ENCODE data around the gene JAM3. TPM values are rescaled to one million over a fixed set of nuclear protein-coding genes. Genes with fewer than 3 reads are reported as not detected.

Gene JAM3
- total RNA-seq, 1 experiment from 2014 or later: not detected

- H4K20me1 ChIP-seq (ENCODE audit: insufficient read depth): no peaks in the 10 kb centered on the region; the same call in 1 of the 2 replicates
- H2AFZ ChIP-seq: no peak overlapping the region
- H3K79me2 ChIP-seq (ENCODE audit: low read depth): no peaks in the 10 kb centered on the region
- no TSS peak for BruUV-seq (replicated peaks)
- no peak for TF ChIP-seq CTCF (conservative IDR thresholded peaks at IDR 0.05)
- TF ChIP-seq EZH2 (IDR thresholded peaks at IDR 0.05; ENCODE audit: low read depth): no peak
- intact Hi-C loops (cut with micrococcal nuclease; ENCODE audit: unreplicated experiment): no loop called here
- H3K36me3 ChIP-seq (ENCODE audit: low read depth): no peaks in the 10 kb centered on the region
- no peak overlapping the region for H3K27ac ChIP-seq
- DNase-seq: no peak
- H3K27me3 ChIP-seq (ENCODE audit: insufficient read depth, low read depth): peaks cover 97% of the 10 kb centered on the region
- no peak overlapping the region for H3K4me3 ChIP-seq
- no peaks in the 10 kb centered on the region for H3K9me3 ChIP-seq (ENCODE audit: insufficient read depth, low read depth)
- ChIA-PET POLR2A (ENCODE audit: unreplicated experiment) (no interaction called here), CTCF (no interaction called here)
- no peaks in the 10 kb centered on the region for H3K4me1 ChIP-seq (replicated peaks; ENCODE audit: insufficient read depth)
- no peaks in the 10 kb centered on the region for H3K9me2 ChIP-seq (ENCODE audit: insufficient read depth)
- H3K4me2 ChIP-seq: no peak overlapping the region
- H3F3A ChIP-seq (ENCODE audit: insufficient read depth, low read depth): no peaks in the 10 kb centered on the region
Observed at GRCh38 chr11:134021326-134021725, 47.5 kb upstream of the JAM3 start.

- BruUV-seq (replicated peaks): no TSS peak
- intact Hi-C loops (cut with micrococcal nuclease; ENCODE audit: unreplicated experiment): no loop called here
- no peaks in the 10 kb centered on the region for H3K9me3 ChIP-seq (ENCODE audit: insufficient read depth, low read depth)
- H2AFZ ChIP-seq: no peak overlapping the region
- H3K27me3 ChIP-seq (ENCODE audit: insufficient read depth, low read depth): peaks cover 97% of the 10 kb centered on the region
- no peaks in the 10 kb centered on the region for H3K4me1 ChIP-seq (replicated peaks; ENCODE audit: insufficient read depth)
- TF ChIP-seq EZH2 (IDR thresholded peaks at IDR 0.05; ENCODE audit: low read depth): no peak
- no peak for TF ChIP-seq CTCF (conservative IDR thresholded peaks at IDR 0.05)
- H4K20me1 ChIP-seq (ENCODE audit: insufficient read depth): no peaks in the 10 kb centered on the region; the same call in 1 of the 2 replicates
- H3K4me3 ChIP-seq: no peak overlapping the region
- no peaks in the 10 kb centered on the region for H3F3A ChIP-seq (ENCODE audit: insufficient read depth, low read depth)
- CTCF ChIA-PET: no interaction called here
- no peak for DNase-seq
- H3K9me2 ChIP-seq (ENCODE audit: insufficient read depth): no peaks in the 10 kb centered on the region
- no peak overlapping the region for H3K27ac ChIP-seq
- H3K79me2 ChIP-seq (ENCODE audit: low read depth): no peaks in the 10 kb centered on the region
- H3K4me2 ChIP-seq: no peak overlapping the region
- no peaks in the 10 kb centered on the region for H3K36me3 ChIP-seq (ENCODE audit: low read depth)
- POLR2A ChIA-PET (ENCODE audit: unreplicated experiment): no interaction called here
Observed at GRCh38 chr11:134022748-134023147, 46.1 kb upstream of the JAM3 start.

- H3F3A ChIP-seq (ENCODE audit: insufficient read depth, low read depth): no peaks in the 10 kb centered on the region
- POLR2A ChIA-PET (ENCODE audit: unreplicated experiment): no interaction called here
- no TSS peak for BruUV-seq (replicated peaks)
- CTCF ChIA-PET: no interaction called here
- H2AFZ ChIP-seq: no peak overlapping the region
- H3K9me3 ChIP-seq (ENCODE audit: insufficient read depth, low read depth): no peaks in the 10 kb centered on the region
- H3K79me2 ChIP-seq (ENCODE audit: low read depth): no peaks in the 10 kb centered on the region
- no peak for TF ChIP-seq CTCF (conservative IDR thresholded peaks at IDR 0.05)
- H3K27me3 ChIP-seq (ENCODE audit: insufficient read depth, low read depth): peaks cover 99% of the 10 kb centered on the region
- H3K4me2 ChIP-seq: no peak overlapping the region
- H3K9me2 ChIP-seq (ENCODE audit: insufficient read depth): no peaks in the 10 kb centered on the region
- no peaks in the 10 kb centered on the region for H3K36me3 ChIP-seq (ENCODE audit: low read depth)
- intact Hi-C loops (cut with micrococcal nuclease; ENCODE audit: unreplicated experiment): no loop called here
- no peak overlapping the region for H3K27ac ChIP-seq
- DNase-seq: no peak
- no peak overlapping the region for H3K4me3 ChIP-seq
- no peaks in the 10 kb centered on the region; the same call in 1 of the 2 replicates for H4K20me1 ChIP-seq (ENCODE audit: insufficient read depth)
- H3K4me1 ChIP-seq (replicated peaks; ENCODE audit: insufficient read depth): no peaks in the 10 kb centered on the region
Observed at GRCh38 chr11:134024420-134025081, 44.3 kb upstream of the JAM3 start.
